Skeletal muscle satellite cell (primary cell): ENCODE measurements around the gene ALG5.

ENCODE experiments used
- H3K27me3 ChIP-seq: 2 replicates; pipeline ENCODE4 v1.7.0; 2013; ENCODE audit warnings: low read length; ENCODE audit not compliant: control insufficient read depth, insufficient read depth
- H3K36me3 ChIP-seq: 2 replicates; pipeline ENCODE4 v1.7.0; 2013; ENCODE audit warnings: mild to moderate bottlenecking, control low read depth, low read length; ENCODE audit not compliant: insufficient read depth
- H3K4me1 ChIP-seq: 2 replicates; pipeline ENCODE4 v1.7.0; 2013; ENCODE audit warnings: low read length; ENCODE audit not compliant: control insufficient read depth, insufficient read depth
- H3K4me2 ChIP-seq: 2 replicates; pipeline ENCODE4 v1.7.0; 2013; ENCODE audit warnings: mild to moderate bottlenecking, low read length
- H3K4me3 ChIP-seq: 2 replicates; pipeline ENCODE4 v1.7.0; 2013; ENCODE audit warnings: low read length
- H3K9ac ChIP-seq: 2 replicates; pipeline ENCODE4 v1.7.0; 2013; ENCODE audit warnings: mild to moderate bottlenecking, low read depth, low read length, moderate library complexity
- H3K9me3 ChIP-seq: replicated peaks from 2 replicates; pipeline ENCODE4 v1.7.0; 2013; ENCODE audit warnings: mild to moderate bottlenecking, control low read depth, low read length

Gene ALG5

GRCh38 chr13:36912973-36913372 lies 86.2 kb downstream of the ALG5 start:
- H3K9ac ChIP-seq: no peak overlapping the region
- no peak overlapping the region for H3K4me2 ChIP-seq
- H3K9me3 ChIP-seq: no peaks in the 10 kb centered on the region
- H3K4me1 ChIP-seq: peaks cover 11% of the 10 kb centered on the region
- H3K27me3 ChIP-seq: no peaks in the 10 kb centered on the region
- no peaks in the 10 kb centered on the region for H3K36me3 ChIP-seq
- H3K4me3 ChIP-seq: no peak overlapping the region

GRCh38 chr13:36912369-36912768 lies 86.8 kb downstream of the ALG5 start:
- H3K27me3 ChIP-seq: no peaks in the 10 kb centered on the region
- H3K4me3 ChIP-seq: no peak overlapping the region
- no peaks in the 10 kb centered on the region for H3K9me3 ChIP-seq
- H3K36me3 ChIP-seq: no peaks in the 10 kb centered on the region
- H3K9ac ChIP-seq: no peak overlapping the region
- peaks cover 5% of the 10 kb centered on the region for H3K4me1 ChIP-seq
- no peak overlapping the region for H3K4me2 ChIP-seq

GRCh38 chr13:36910545-36910944 lies 88.6 kb downstream of the ALG5 start:
- Histone ChIP-seq H3K9ac (no peak overlapping the region), H3K4me3 (no peak overlapping the region), H3K4me2 (no peak overlapping the region), H3K27me3 (no peaks in the 10 kb centered on the region), H3K36me3 (no peaks in the 10 kb centered on the region), H3K9me3 (no peaks in the 10 kb centered on the region), H3K4me1 (peaks cover 3% of the 10 kb centered on the region)

- Histone ChIP-seq H3K4me2 (no peak overlapping the region), H3K4me3 (no peak overlapping the region), H3K9me3 (no peaks in the 10 kb centered on the region), H3K27me3 (no peaks in the 10 kb centered on the region), H3K36me3 (no peaks in the 10 kb centered on the region), H3K9ac (no peak overlapping the region), H3K4me1 (no peaks in the 10 kb centered on the region)
These were observed 91.3 kb downstream of the ALG5 start for GRCh38 chr13:36907821-36908220.

- no peak overlapping the region for H3K9ac ChIP-seq
- H3K4me3 ChIP-seq: no peak overlapping the region
- no peak overlapping the region for H3K4me2 ChIP-seq
- H3K27me3 ChIP-seq: no peaks in the 10 kb centered on the region
- H3K4me1 ChIP-seq: no peaks in the 10 kb centered on the region
- H3K9me3 ChIP-seq: no peaks in the 10 kb centered on the region
- H3K36me3 ChIP-seq: no peaks in the 10 kb centered on the region
These were observed 91.9 kb downstream of the ALG5 start for GRCh38 chr13:36907266-36907665.

GRCh38 chr13:36905944-36906343 lies 93.2 kb downstream of the ALG5 start:
- no peak overlapping the region for H3K4me2 ChIP-seq
- H3K9ac ChIP-seq: no peak overlapping the region
- no peaks in the 10 kb centered on the region for H3K4me1 ChIP-seq
- no peaks in the 10 kb centered on the region for H3K27me3 ChIP-seq
- H3K36me3 ChIP-seq: no peaks in the 10 kb centered on the region
- H3K4me3 ChIP-seq: no peak overlapping the region
- no peaks in the 10 kb centered on the region for H3K9me3 ChIP-seq

- Histone ChIP-seq H3K4me3 (no peak overlapping the region), H3K9ac (no peak overlapping the region), H3K9me3 (no peaks in the 10 kb centered on the region), H3K36me3 (no peaks in the 10 kb centered on the region), H3K4me2 (no peak overlapping the region), H3K4me1 (no peaks in the 10 kb centered on the region), H3K27me3 (no peaks in the 10 kb centered on the region)
These were observed 95.1 kb downstream of the ALG5 start for GRCh38 chr13:36903925-36904595.
